Kasumi-1 (cell line): ENCODE results near the gene UBL7.
A peak's percentile ranks its signal among the peaks of the same experiment; 100 is the strongest.

Experiments used
- DNase-seq, 2 experiments: peaks; one replicate each; lab custom pipeline; 2025; lab: John Stamatoyannopoulos, UW

Gene UBL7

DNA sequence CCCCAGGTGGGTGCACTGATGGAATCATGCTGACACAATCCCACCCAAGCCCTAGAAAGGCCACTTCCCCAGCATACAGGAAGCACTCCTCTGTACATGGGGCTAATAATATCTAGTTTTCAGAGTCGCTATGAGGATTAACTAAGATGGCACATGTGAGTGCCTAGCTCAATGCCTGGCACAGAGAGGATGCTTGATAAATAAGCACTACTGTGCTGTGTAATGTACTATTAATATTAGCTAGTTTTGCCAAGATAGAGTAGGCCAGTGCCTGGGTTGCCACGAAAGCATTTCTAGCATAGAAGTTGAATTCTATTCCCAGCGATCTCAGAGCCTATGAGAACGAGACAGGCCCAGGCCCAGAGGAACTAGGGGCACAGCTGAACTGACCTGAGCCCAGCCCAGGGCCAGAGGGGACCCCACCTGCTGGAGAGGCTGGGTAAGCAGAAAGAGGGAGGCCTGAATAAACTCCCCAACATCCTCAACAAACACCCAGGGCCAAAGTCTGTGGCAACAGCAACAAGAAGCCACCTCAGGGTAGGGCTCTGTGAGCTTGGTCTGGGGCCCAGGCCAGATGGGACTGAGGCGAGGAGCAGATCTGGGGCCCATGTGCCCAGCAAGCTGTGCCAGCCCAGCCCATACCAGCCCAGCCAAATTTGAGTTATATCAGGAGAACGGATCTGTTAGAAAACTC is 19.6 kb downstream of the UBL7 start:
- DNase-seq: no peak

GRCh38 chr15:74438721-74439316 is 22.1 kb downstream of the UBL7 start:
- peak; percentile 68 to 78 for DNase-seq

DNA sequence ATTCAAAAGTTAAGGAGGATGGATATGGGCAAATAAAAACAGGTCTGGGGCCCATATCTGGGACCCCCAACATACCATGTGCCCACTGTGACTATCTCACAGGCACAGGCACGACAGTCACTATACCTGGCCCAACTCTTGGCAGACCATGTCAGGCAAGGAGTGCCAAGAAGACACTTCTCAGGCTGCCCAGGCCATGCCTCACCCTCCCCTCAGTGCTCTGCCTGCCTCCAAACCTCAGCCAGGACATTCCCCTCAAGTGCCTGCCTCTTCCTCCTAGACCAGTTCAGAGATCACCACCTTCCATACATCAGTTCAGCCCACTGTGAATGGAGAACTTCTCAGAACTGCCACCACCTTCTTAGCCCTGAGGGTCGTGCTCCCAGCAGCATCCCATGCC is 22.8 kb downstream of the UBL7 start:
- no peak for DNase-seq

GRCh38 chr15:74434263-74435136 is 26.5 kb downstream of the UBL7 start:
- no peak for DNase-seq

DNA sequence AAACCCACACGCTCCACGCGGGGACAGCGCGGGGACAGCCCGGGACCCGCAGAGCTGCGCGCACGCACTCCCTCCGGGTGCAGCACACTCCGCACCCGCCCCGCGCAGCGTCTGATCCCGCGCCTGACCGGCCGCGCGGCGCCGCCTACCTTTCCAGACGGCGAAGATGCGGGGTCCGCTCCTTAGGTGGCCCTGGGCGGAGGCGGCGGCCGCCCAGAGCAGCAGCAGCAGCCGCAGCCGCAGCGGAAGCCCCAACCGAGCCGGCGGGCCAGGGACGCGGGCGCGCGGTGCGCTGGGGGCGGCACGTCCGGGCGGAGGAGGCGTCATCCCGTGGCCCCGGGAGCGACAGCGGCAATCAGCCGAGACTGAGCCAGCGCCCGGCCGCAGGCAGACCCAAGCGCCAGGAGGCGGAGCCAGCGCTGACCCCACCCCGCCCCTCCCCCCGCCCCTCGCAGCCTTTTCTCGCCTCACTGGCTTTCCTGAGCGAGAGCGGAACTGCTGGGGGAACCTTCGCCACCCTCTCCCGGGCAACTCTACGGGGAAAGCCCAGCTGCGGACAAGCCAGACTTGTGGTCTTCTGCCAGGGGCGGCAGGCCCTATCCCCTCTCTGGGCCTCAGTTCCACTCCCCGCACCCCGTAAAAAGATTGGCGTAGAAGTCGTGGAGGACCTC is 27.2 kb downstream of the UBL7 start, which contains the start of gene SEMA7A:
TSS of gene SEMA7A (minus strand) at position 367 of the 671 bp plus-strand sequence. CDS start at position 327, 40 bp downstream.
- DNase-seq: peak; percentile 53 to 56

DNA sequence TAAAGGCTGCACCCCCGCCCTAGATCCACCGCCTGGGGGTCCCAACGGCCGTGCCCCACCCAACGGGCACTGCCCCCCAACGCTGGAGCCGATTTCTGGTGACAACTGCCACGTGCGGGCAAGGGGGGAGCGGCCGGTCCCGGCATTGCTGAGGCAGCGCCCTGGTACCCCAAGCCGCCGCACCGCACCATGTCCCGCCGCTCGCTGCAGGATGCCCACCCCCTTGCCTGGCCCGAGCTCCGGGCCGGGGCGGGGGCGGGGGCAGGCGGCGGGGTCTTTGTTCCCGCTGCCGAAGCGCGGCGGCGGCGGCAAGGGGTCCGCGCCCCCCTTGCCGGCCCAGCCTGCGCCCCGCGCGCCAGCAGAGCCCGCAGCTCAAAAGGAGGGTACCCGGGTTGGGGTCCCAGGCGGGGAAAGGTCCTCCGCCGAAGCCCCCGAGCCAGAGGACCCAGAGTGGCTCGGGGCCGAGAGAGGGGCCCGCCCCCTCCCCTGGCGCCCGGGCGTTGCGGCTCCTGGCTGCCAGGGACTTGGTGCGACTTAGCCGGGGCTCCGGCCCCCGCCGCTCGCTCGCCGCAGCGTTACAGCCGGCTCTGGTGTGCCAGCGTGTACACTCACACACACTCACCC is 27.9 kb downstream of the UBL7 start:
- no peak for DNase-seq

- no peak for DNase-seq
These were observed 28.5 kb downstream of the UBL7 start for GRCh38 chr15:74432271-74432967.

DNA sequence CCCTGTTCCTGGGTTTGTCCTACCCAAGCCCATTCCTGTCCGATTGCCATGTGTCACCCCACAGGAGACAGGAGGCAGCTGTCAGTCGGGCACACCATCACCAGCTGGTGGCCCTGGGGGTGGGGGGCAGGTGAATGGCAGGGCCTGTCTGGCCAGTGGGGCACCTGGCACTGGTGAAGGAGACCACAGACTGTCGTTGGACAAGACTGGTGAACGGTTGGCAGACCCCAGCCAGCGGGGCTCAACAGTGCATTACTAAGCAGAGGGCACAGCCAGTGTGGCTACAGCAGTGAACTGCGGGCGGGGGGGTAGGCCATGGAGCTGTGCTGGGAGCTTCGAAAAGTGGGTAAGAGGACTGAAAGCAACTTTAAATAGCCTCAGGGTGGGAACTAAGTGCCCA is 29.3 kb downstream of the UBL7 start:
- DNase-seq: no peak

GRCh38 chr15:74431116-74431515 is 29.8 kb downstream of the UBL7 start:
- no peak for DNase-seq

DNA sequence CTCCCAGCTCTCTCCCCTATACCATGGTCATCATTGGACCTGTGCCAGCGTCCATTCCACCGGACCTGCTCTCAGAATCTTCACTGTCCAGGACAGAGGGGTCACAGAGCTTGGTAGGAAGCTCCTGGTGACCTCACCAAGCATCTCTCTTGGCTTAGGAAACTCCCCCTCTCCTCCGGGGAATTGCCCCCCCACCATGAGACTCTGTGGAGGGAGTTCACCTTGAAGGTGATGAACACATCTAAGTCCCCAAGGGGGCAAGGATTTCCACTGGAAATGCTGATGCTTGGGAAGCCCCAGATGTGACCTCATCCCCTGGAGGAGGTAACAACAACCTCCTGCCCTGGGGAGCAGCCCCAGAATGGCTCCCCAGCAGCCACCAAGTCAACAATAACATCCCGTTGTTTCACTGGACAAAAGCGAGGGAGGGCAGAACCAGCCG is 30.4 kb downstream of the UBL7 start:
- DNase-seq: no peak

DNA sequence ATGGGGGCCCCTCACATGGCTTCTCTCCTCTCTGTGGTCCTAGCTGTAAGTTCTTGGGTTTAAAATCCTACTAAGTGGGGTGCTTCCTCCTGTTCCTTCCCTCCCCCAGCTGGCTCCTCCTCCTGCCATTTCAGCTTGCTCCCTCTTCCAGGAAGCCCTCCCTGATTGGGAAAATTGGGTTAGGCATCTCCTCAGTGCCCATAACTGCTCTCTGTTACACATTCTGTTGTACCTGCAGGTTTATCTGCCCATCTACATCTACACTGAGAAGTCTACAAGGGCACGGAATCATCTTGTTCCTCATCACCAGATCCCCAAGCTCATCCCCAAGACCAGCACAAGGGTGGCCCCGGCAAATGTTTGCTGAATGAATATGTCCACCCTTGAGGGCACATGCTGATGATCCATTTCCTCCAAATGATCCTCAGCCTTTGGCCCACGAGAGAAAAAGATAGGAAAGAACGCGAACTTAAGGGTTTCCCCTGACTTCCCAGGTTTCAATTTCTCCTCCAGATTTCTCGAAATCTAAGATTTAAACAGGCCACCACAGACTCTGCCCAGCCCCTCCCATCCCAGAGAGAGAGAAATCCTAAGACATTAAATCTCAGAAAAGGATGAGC is 31.1 kb downstream of the UBL7 start:
- no peak for DNase-seq

- DNase-seq: peak; percentile 9 to 26
These were observed 31.8 kb downstream of the UBL7 start for GRCh38 chr15:74428970-74429780.

GRCh38 chr15:74428442-74428787 is 32.5 kb downstream of the UBL7 start:
- DNase-seq: no peak

DNA sequence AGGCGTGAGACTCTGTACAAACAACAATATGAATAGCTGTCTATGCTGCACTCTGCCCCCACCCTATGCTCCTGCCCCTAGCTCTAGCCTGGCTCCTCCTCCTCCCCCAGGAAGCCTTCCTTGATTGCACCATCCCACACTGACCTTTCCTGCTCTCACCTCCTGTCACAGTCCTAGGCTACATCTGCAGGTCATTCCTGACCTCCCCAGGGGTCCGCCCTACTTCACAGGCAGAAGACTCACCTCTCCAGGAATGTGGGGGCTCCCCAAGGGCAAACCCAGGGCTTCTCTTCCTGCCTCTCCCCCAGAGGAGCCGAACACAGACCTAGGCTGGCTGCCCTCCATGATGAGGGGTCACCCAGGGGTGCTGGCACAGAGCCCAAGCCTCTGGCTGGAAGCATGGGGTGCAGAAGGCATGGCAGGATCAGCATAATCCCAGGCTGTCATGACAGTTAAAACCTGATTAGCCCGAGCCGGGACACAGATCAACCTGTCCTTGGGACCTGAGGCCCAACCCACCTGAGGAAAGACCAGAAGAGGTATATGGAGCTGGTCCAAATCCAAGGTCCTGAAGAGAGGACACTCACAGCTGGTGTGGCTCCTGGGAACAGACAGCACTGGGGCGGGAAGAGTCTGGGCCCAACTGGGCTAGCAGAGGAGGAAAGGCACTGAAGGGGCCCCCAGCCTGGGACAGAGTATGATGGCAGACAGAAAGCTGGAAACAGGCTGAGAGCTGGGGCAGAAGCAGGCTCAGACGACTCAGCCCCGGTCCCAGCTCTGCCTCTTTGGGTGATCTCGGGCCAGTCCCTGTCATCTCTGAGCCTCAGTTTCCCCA is 33.1 kb downstream of the UBL7 start:
- DNase-seq: no peak

DNA sequence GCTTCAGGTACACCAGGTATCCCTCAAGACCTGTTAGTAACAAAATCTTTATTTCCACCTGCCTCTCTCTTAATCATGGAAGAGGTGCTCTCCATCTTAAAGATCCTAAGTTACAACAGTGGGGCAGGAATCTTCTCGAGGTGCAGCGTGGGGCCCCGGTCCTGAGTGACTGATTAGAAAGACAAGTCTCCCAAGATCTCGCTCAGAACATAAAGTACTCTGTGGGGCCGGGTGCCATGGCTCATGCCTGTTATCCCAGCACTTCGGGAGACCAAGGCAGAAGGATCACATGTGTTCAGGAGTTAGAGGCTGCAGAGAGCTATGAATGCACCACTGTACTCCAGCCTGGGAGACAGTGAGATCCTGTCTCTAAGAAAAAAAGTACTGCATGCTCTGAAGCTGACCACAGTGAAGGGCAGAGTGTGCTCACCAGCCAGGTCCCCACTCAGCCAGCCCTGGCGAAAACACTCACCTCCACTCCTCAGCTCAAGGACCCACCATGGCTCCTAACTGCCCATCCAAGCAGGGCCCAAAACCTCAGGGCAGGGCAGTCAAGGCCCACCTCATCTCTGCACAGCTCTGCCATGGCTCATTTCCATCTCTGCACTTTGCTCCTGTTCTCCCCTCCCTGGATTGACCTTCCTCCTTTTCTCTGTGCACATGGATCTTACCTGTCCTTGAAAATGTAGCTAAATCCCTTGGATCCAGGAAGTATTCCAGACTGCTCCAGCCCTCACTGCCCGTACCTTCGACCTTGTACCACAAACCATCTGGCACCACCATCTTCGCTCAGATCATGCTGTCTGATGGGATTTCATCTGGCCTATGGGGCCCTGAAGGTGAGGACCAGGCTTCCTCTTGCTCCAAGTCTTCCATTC is 34.3 kb downstream of the UBL7 start:
- no peak for DNase-seq

- DNase-seq: no peak
These were observed 35.3 kb downstream of the UBL7 start for GRCh38 chr15:74425630-74426029.

GRCh38 chr15:74424901-74425528 is 35.9 kb downstream of the UBL7 start:
- no peak for DNase-seq
